ENCODE measurements around the gene TM4SF20. TPM values are rescaled to one million over a fixed set of nuclear protein-coding genes. Genes with fewer than 3 reads are reported as not detected.

TM4SF20 gene
- total RNA-seq, 1 donor, result under 0.01 TPM

- DNase-seq (ENCODE audit: low read depth), result peak; percentile 70
- no peak for TF ChIP-seq CTCF (IDR thresholded peaks at IDR 0.05; ENCODE audit: insufficient read depth, low read depth, low read length)
- no peak overlapping the region for H3K4me3 ChIP-seq (ENCODE audit: low read depth, low read length)
Observed at GRCh38 chr2:227415538-227416424, 36.7 kb upstream of the TM4SF20 start.

- no peak for TF ChIP-seq CTCF (IDR thresholded peaks at IDR 0.05; ENCODE audit: insufficient read depth, low read depth, low read length)
- H3K4me3 ChIP-seq (ENCODE audit: low read depth, low read length), result no peak overlapping the region
- DNase-seq (ENCODE audit: low read depth), result peak; percentile 47
Observed at GRCh38 chr2:227414846-227415245, 35.7 kb upstream of the TM4SF20 start.

DNA sequence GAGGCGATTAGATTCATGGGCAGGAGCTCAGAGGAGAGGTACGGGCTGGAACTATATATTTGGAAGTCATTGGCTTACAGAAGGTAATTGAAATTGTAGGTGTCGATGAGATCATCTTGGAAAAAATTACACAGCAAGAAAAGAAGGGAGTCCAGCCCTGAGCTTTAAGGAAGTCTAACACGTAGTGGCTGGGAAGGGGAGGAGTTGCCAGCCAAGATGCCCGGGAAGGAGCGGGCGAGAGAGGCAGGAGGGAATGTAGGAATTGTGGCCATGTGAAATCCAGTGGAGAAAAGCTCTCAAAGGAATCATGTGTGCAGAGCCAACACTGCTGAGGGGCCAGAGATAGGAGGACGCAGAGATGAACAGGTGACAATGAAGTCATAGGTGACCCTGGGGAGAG lies 34.3 kb upstream of the TM4SF20 start:
- no peak for TF ChIP-seq CTCF (IDR thresholded peaks at IDR 0.05; ENCODE audit: insufficient read depth, low read depth, low read length)
- no peak overlapping the region for H3K4me3 ChIP-seq (ENCODE audit: low read depth, low read length)
- no peak for DNase-seq (ENCODE audit: low read depth)

- H3K4me3 ChIP-seq (ENCODE audit: low read depth, low read length), result no peak overlapping the region
- DNase-seq (ENCODE audit: low read depth), result no peak
- TF ChIP-seq CTCF (IDR thresholded peaks at IDR 0.05; ENCODE audit: insufficient read depth, low read depth, low read length), result no peak
Observed at GRCh38 chr2:227412877-227413276, 33.8 kb upstream of the TM4SF20 start.

- H3K4me3 ChIP-seq (ENCODE audit: low read depth, low read length), result no peak overlapping the region
- TF ChIP-seq CTCF (IDR thresholded peaks at IDR 0.05; ENCODE audit: insufficient read depth, low read depth, low read length), result no peak
- DNase-seq (ENCODE audit: low read depth), result no peak
Observed at GRCh38 chr2:227411990-227412350, 32.9 kb upstream of the TM4SF20 start.

DNA sequence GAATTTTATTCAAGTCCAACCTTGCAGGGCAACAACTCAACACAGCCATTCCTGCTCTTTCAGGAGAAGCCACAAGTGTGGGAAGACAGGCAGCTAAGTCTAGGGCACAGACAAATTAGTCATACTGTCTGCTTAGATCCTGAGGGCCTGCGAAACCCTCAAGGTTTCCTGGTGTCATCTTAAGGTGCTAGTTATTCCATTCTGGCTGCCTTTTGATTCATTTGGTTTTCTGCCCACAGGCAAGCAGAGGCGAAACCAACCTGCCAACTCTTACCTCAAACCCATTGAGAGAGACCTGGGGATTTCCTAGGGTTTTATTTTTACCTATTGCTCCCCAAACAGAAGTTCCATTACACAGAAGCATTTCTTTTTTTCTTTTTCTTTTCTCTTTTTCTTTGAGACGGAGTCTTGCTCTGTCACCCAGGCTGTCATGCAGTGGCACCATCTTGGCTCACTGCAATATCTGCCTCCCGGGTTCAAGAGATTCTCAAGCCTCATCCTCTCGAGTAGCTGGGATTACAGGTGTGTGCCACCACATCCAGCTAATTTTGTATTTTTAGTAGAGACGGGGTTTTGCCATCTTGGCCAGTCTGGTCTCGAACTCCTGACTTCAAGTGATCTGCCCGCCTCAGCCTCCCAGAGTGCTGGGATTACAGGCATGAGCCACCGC lies 32.3 kb upstream of the TM4SF20 start:
- no peak for TF ChIP-seq CTCF (IDR thresholded peaks at IDR 0.05; ENCODE audit: insufficient read depth, low read depth, low read length)
- peak; percentile 20 for DNase-seq (ENCODE audit: low read depth)
- H3K4me3 ChIP-seq (ENCODE audit: low read depth, low read length), result no peak overlapping the region

All from fibroblast of villous mesenchyme (primary cell).